Uterus (tissue), 2 donors: Measurements from ENCODE around the gene ALPI.

Experiments used
- POLR2A ChIP-seq, 2 donors: fragments of 450-650 bp; IDR thresholded peaks; one replicate each; pipeline ENCODE4 v1.6.1; 2016; ENCODE audit warnings: antibody characterized with exemption in 2 of 2, mild to moderate bottlenecking in 1 of 2, moderate library complexity in 1 of 2
- TF ChIP-seq, protein P1 (sequence below), 4 experiments: fragments of 200-600 bp in 2 of 4; fragments of 450-650 bp in 2 of 4; sonication (generic) in 2 of 4; IDR thresholded peaks; one replicate each; pipeline ENCODE4 v1.5.1; 2016 to 2019; ENCODE audit warnings: antibody characterized with exemption in 4 of 4, mild to moderate bottlenecking in 2 of 4, moderate library complexity in 1 of 4

DNA sequence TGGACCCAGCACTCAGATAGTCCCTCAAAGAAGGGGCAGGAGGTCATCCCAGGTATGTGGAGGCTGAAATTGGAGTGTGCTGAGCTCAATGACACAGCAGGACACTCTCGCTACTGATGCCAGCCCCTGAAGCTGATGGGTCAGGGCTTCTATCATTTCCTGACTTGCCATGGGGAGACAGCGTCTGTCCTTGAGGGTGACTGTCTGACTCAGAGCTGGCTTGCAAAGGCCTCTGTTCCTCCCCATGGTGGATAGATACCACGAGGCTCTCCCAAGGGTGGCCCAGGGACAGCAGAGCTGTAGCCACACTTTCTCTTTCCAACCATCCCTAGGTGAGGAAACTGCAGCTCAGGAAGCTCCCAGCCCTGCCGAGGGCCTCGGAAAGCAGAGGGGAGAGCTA is 38.5 kb upstream of the ALPI start:
- TF ChIP-seq, protein P1, sequence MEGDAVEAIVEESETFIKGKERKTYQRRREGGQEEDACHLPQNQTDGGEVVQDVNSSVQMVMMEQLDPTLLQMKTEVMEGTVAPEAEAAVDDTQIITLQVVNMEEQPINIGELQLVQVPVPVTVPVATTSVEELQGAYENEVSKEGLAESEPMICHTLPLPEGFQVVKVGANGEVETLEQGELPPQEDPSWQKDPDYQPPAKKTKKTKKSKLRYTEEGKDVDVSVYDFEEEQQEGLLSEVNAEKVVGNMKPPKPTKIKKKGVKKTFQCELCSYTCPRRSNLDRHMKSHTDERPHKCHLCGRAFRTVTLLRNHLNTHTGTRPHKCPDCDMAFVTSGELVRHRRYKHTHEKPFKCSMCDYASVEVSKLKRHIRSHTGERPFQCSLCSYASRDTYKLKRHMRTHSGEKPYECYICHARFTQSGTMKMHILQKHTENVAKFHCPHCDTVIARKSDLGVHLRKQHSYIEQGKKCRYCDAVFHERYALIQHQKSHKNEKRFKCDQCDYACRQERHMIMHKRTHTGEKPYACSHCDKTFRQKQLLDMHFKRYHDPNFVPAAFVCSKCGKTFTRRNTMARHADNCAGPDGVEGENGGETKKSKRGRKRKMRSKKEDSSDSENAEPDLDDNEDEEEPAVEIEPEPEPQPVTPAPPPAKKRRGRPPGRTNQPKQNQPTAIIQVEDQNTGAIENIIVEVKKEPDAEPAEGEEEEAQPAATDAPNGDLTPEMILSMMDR (IDR thresholded peaks at IDR 0.05) = no peak
- TF ChIP-seq POLR2A (IDR thresholded peaks at IDR 0.05) = no peak
